Activated CD4-positive, alpha-beta T cell treated with anti-CD3 and anti-CD28 coated beads for 4 hours (primary cell): ENCODE measurements around the gene SH2B3.
"Not testable (repeated sequence)": the region's sequence is repeated elsewhere in the genome, so short reads cannot be mapped to it uniquely, and the experiment has no call there.

Source experiments
- DNase-seq, 2 donors: peaks; one replicate each; pipeline ENCODE4 v3.0.0-alpha.2; 2020

Gene SH2B3

GRCh38 chr12:111467092-111467856 is 61.6 kb downstream of the SH2B3 start:
- DNase-seq: no peak

GRCh38 chr12:111467857-111468241 is 62.1 kb downstream of the SH2B3 start:
- DNase-seq: no peak

- DNase-seq: no peak
Observed at GRCh38 chr12:111469401-111469800, 63.7 kb downstream of the SH2B3 start.

- no peak for DNase-seq
Observed at GRCh38 chr12:111471236-111471635, 65.5 kb downstream of the SH2B3 start.

GRCh38 chr12:111482462-111482861 is 76.7 kb downstream of the SH2B3 start:
- no peak for DNase-seq

- DNase-seq: no peak
Observed at GRCh38 chr12:111488271-111488670, 82.5 kb downstream of the SH2B3 start.

GRCh38 chr12:111488798-111489197 is 83.1 kb downstream of the SH2B3 start:
- DNase-seq: no peak

- DNase-seq: not testable (repeated sequence)
Observed at GRCh38 chr12:111492979-111493378, 87.3 kb downstream of the SH2B3 start.

- no peak for DNase-seq
Observed at GRCh38 chr12:111494676-111495075, 89.0 kb downstream of the SH2B3 start.
